ENCODE measurements around the gene FRY. TPM values are rescaled to one million over a fixed set of nuclear protein-coding genes. Genes with fewer than 3 reads are reported as not detected.

The FRY gene
- total RNA-seq, 1 experiment from 2014 or later: 4.7 TPM

- H2AFZ ChIP-seq: no peak overlapping the region
- no peak overlapping the region for H3K4me3 ChIP-seq
- TF ChIP-seq CTCF (conservative IDR thresholded peaks at IDR 0.05) (no peak), EZH2 (IDR thresholded peaks at IDR 0.05; ENCODE audit: low read depth) (no peak)
- no peaks in the 10 kb centered on the region for H3K27me3 ChIP-seq (ENCODE audit: insufficient read depth, low read depth)
- DNase-seq: peak in 1 of 2 experiments; percentile 10
- no peak overlapping the region for H3K27ac ChIP-seq
- intact Hi-C loops (cut with micrococcal nuclease; ENCODE audit: unreplicated experiment): no loop called here
- H3K9me3 ChIP-seq (ENCODE audit: insufficient read depth, low read depth): no peaks in the 10 kb centered on the region
- POLR2A ChIA-PET (ENCODE audit: unreplicated experiment): interaction anchor here (0.5 kb wide), 1 partner anchor 31 kb away, joined by 3 read pairs; no protein-coding TSS in a partner anchor
- CTCF ChIA-PET: no interaction called here
- peak overlapping the region; percentile 5; the same call in 1 of the 2 replicates for H3K4me2 ChIP-seq
- H3K36me3 ChIP-seq (ENCODE audit: low read depth): no peaks in the 10 kb centered on the region
- H3F3A ChIP-seq (ENCODE audit: insufficient read depth, low read depth): no peaks in the 10 kb centered on the region
- no peaks in the 10 kb centered on the region for H3K79me2 ChIP-seq (ENCODE audit: low read depth)
- BruUV-seq (replicated peaks): no TSS peak
- no peaks in the 10 kb centered on the region for H3K9me2 ChIP-seq (ENCODE audit: insufficient read depth)
- no peaks in the 10 kb centered on the region for H4K20me1 ChIP-seq (ENCODE audit: insufficient read depth)
- no peaks in the 10 kb centered on the region for H3K4me1 ChIP-seq (replicated peaks; ENCODE audit: insufficient read depth)
Measured at GRCh38 chr13:32284927-32285632, 253.5 kb downstream of the FRY start.

DNA sequence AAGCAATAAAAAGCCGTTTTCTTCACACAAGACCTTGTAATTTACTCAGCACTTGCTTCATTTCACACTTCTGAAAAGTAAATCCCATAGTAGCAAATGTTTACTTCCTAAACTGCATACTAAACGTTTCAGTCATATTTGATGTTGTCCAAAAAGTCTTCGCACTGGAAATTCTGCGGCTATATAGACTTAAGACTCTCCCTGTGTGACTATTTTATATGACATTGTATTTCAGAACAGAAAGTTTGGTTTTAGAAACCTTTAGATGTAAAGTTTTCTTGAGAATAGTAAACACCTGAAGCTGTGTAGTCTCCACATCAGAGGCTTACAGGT lies 254.0 kb downstream of the FRY start:
- ChIA-PET CTCF (no interaction called here), POLR2A (ENCODE audit: unreplicated experiment) (interaction anchor here (0.5 kb wide), 1 partner anchor 30 kb away, joined by 3 read pairs; no protein-coding TSS in a partner anchor)
- Histone ChIP-seq H3K4me1 (replicated peaks; ENCODE audit: insufficient read depth) (no peaks in the 10 kb centered on the region), H3K27me3 (ENCODE audit: insufficient read depth, low read depth) (no peaks in the 10 kb centered on the region), H3K4me2 (peak overlapping the region; percentile 5; the same call in 1 of the 2 replicates), H3K27ac (no peak overlapping the region), H3K4me3 (no peak overlapping the region), H3K79me2 (ENCODE audit: low read depth) (no peaks in the 10 kb centered on the region), H3K9me2 (ENCODE audit: insufficient read depth) (no peaks in the 10 kb centered on the region), H3K9me3 (ENCODE audit: insufficient read depth, low read depth) (no peaks in the 10 kb centered on the region), H4K20me1 (ENCODE audit: insufficient read depth) (no peaks in the 10 kb centered on the region), H3F3A (ENCODE audit: insufficient read depth, low read depth) (no peaks in the 10 kb centered on the region), H3K36me3 (ENCODE audit: low read depth) (no peaks in the 10 kb centered on the region), H2AFZ (no peak overlapping the region)
- no peak for DNase-seq
- intact Hi-C loops (cut with micrococcal nuclease; ENCODE audit: unreplicated experiment): no loop called here
- BruUV-seq (replicated peaks): no TSS peak
- no peak for TF ChIP-seq EZH2 (IDR thresholded peaks at IDR 0.05; ENCODE audit: low read depth)
- no peak for TF ChIP-seq CTCF (conservative IDR thresholded peaks at IDR 0.05)

DNA sequence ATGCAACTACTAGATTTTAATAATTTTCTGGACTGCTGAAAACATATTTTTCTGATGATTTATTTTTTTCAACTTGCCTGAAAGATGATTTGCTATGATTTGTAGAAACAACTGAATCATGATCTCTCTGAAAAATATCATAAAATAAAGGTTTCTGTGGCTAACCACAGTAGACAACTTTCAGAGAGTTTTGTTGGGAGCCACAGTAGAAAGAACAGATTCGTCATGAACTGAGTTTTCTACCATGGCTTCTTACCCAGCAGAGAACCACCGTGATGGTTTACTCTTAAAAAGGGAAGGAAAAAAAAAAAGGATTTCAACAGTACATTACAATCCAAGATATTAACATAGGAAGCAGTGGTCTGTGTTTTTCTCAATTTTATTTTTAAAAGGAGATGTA lies 265.6 kb downstream of the FRY start:
- Histone ChIP-seq H2AFZ (no peak overlapping the region), H3K79me2 (ENCODE audit: low read depth) (no peaks in the 10 kb centered on the region), H3K4me2 (no peak overlapping the region), H3K4me1 (replicated peaks; ENCODE audit: insufficient read depth) (no peaks in the 10 kb centered on the region), H3F3A (ENCODE audit: insufficient read depth, low read depth) (no peaks in the 10 kb centered on the region), H4K20me1 (ENCODE audit: insufficient read depth) (no peaks in the 10 kb centered on the region), H3K27me3 (ENCODE audit: insufficient read depth, low read depth) (peaks cover 26% of the 10 kb centered on the region), H3K9me2 (ENCODE audit: insufficient read depth) (no peaks in the 10 kb centered on the region), H3K36me3 (ENCODE audit: low read depth) (no peaks in the 10 kb centered on the region), H3K27ac (no peak overlapping the region), H3K4me3 (no peak overlapping the region), H3K9me3 (ENCODE audit: insufficient read depth, low read depth) (no peaks in the 10 kb centered on the region)
- TF ChIP-seq CTCF (conservative IDR thresholded peaks at IDR 0.05) (no peak), EZH2 (IDR thresholded peaks at IDR 0.05; ENCODE audit: low read depth) (no peak)
- POLR2A ChIA-PET (ENCODE audit: unreplicated experiment): no interaction called here
- intact Hi-C loops (cut with micrococcal nuclease; ENCODE audit: unreplicated experiment): no loop called here
- no TSS peak for BruUV-seq (replicated peaks)
- CTCF ChIA-PET: interaction anchor here (0.5 kb wide), 1 partner anchor 384 kb away, joined by 6 read pairs; no protein-coding TSS in a partner anchor
- DNase-seq: no peak

Measured in PC-9 (cell line).